GM19438 (cell line): Measurements from ENCODE around the gene ARHGAP19.

Source experiments
- ATAC-seq: cut with Tn5 transposase; IDR thresholded peaks from one replicate; pipeline ENCODE4 v1.9.1; 2021; ENCODE audit warnings: low read depth; ENCODE audit not compliant: unreplicated experiment

The ARHGAP19 gene

GRCh38 chr10:97197030-97197500 is 95.4 kb downstream of the ARHGAP19 start:
- no peak for ATAC-seq

GRCh38 chr10:97196223-97197029 is 96.0 kb downstream of the ARHGAP19 start:
- peak; percentile 68 for ATAC-seq

DNA sequence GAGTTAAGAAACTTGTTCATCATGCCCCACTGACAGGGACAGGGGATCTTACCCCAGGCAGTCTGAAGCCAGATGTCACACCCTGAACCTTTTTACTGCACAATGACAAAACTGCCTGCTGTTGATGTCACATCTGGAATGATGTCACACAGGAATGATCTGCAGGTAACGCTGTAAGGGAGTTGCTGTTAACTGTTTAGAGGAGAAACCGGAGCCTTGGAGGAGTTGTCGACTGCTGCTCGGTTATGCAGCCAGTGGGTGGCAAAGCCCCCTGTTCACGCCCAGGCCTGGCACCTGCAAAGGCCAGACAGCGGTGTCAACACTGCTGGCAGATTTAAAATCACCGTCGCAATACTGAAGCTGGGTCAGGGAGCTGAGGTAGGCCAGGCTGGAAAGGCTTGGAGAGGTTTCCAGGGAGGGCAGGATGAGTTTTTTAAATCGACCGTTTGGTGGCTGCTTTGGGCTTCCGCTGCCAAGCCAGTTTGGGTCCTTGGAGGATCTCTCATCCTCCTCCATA is 96.7 kb downstream of the ARHGAP19 start:
- no peak for ATAC-seq

DNA sequence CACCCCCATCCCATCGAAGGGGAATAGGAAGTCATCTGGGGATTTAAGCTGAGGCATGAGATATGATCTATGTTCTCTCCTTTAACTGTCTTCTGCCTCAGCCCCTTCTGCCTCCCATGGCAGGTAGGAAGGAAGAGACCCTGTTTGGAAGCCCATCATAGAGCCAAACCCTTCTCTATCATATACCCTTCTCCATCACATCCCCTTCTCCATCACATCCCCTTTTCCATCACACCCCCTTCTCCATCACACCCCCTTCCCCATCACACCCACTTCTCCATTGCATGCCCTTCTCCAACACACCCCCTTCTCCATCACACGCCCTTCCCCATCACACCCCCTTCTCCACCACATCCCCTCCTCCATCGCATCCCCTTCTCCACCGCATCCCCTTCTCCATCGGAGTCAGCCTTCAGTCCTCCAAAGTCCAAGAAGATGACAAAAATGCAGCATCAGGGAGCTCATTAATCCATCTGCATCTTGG is 99.4 kb downstream of the ARHGAP19 start:
- ATAC-seq, result no peak

- ATAC-seq, result no peak
Measured at GRCh38 chr10:97190450-97190849, 102.0 kb downstream of the ARHGAP19 start.

- peak; percentile 75 for ATAC-seq
Measured at GRCh38 chr10:97188261-97188711, 104.2 kb downstream of the ARHGAP19 start.

- ATAC-seq, result no peak
Measured at GRCh38 chr10:97186911-97187310, 105.5 kb downstream of the ARHGAP19 start.

DNA sequence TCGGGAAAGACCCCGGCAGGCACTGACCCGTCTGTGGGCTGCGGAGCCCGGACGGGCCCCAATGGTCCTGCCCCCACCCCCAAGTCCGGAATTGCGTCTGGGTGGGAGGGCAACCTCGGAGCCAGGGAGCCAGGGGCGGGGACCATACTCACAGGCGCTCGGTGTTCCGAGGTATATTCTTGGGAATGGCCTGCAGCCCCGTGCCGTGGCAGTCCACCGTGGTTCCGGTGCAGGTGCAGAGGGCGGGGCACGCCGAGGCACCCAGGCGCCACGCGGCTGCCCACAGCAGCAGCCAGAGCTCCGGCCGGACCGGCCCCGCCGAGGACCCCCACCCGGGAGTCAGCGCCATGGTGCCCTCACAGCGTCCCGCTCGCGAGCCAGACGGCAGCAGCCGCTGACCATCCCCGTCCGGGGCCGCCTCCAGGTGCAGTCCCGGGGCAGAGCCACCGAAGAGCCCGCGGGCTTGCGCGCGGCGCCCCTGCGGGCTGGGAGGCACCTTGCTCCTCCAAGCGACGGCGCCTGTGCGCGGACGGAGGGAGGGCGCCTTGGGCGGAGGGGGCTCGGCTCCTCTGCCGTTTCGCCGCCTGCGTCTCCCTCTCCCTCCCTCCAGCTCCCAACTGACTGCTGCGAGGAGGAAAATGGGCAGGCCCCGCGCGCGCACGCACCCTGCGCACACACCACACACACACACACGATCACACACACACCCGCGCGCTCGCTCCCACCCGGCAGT is 106.9 kb downstream of the ARHGAP19 start, which contains the start of gene SLIT1:
TSS of gene SLIT1 (minus strand) at position 634 of the 733 bp plus-strand sequence. CDS start at position 349, 285 bp downstream.
- no peak for ATAC-seq

DNA sequence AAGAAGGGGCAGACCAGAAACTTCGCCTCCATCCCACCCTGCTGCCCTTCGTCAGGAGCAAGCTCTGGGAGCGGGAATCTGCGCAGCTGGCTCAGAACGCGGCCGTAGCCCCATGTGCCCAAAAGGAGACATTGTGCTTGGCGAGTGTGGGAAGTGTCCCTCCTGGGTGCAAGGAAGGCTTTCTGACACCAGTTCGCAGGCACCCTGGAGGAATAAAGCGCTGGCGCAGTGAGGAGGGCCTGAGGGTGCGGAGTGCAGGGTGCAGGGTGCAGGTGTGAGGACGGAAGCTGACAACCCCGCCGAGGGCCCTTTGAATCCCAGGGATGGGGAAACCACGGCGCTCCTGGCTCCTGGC is 107.5 kb downstream of the ARHGAP19 start:
- no peak for ATAC-seq

GRCh38 chr10:97183314-97183713 is 109.1 kb downstream of the ARHGAP19 start:
- ATAC-seq, result no peak

- no peak for ATAC-seq
Measured at GRCh38 chr10:97182288-97182990, 110.0 kb downstream of the ARHGAP19 start.

GRCh38 chr10:97180986-97181385 is 111.5 kb downstream of the ARHGAP19 start:
- ATAC-seq, result no peak

DNA sequence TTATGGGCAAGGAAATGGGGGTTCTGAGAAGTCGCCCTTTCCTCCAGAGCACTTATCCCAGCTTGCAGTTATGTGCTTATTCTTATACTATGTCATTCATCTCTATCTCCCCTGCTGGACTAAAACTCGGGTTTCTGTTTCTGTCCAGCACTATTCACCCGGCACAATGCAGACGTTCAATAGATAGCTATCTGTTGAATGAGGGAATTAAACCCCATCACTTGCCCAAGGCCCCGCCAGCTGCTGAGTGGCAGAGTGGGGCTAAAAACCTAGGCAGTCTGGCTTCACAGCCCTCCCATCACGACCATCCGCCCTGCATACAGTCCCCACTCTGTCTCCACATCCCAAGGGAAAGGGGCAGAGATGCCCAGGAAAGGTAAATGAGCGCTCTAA is 112.1 kb downstream of the ARHGAP19 start:
- ATAC-seq, result no peak

- no peak for ATAC-seq
Measured at GRCh38 chr10:97179731-97180362, 112.6 kb downstream of the ARHGAP19 start.

DNA sequence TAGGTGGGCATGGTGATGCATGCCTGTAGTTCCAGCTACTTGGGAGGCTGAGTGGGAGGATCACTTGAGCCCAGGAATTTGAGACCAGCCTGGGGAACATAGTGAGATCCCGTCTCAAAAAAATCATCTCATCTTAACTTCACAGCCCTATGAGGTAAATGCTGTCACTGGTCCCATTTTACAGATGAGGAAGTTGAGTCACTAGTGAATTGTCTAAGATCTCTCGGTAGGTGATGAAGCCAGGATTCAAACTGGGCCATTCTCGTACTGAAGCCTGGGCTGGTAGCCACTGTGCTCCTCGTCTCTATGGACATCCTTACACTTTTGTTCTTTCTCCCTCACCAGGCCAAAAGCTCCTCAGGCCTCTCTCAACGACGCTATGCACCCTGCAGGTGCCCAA is 113.1 kb downstream of the ARHGAP19 start:
- no peak for ATAC-seq

- ATAC-seq, result no peak
Measured at GRCh38 chr10:97178074-97178473, 114.4 kb downstream of the ARHGAP19 start.

DNA sequence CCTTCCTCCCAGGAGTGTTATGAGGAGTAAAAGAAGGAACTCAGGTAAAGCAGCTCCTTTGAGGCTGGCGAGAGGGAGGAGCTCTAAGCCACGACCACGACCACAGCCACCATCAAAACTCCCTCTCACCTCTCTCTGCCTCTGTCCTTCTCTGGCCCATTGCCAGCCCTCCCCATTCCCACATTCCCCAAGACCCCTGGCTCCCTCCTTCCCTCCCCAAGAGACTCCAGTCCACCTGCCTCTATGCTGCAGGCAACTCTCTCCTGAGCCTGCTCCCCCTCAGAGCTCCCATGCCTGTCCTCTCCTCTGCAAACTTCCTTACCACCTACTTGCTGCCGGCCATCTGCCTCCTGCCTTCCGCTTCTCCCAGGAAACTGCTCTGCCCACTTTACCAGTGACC is 116.2 kb downstream of the ARHGAP19 start:
- ATAC-seq, result no peak

GRCh38 chr10:97175586-97175985 is 116.9 kb downstream of the ARHGAP19 start:
- ATAC-seq, result no peak

DNA sequence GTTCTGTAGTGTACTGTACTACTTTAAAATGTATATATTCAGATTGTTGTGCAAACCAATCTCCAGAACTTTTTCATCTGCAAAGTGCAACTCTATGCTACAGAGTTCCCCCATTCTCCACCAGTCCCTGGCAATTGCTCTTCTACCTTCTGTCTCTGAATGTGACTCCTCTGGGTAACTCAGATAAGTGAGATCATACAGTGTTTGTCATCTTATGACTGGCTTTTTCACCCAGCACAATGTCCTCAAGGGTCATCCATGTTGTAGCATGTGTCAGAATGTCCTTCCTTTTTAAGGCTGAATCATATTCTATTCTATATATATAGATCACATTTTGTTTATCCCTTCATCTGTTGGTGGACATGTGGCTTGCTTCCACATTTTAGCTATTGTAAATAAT is 117.5 kb downstream of the ARHGAP19 start:
- ATAC-seq, result no peak

GRCh38 chr10:97174276-97174775 is 118.1 kb downstream of the ARHGAP19 start:
- no peak for ATAC-seq
